ENCODE data around the gene SGMS2.

SGMS2 gene

GRCh38 chr4:107831140-107831539 lies 6.4 kb downstream of the SGMS2 start:
- DNase-seq: no peak

GRCh38 chr4:107832275-107832807 lies 7.6 kb downstream of the SGMS2 start:
- DNase-seq: no peak

GRCh38 chr4:107834241-107834794 lies 9.6 kb downstream of the SGMS2 start:
- DNase-seq: no peak

GRCh38 chr4:107835406-107835805 lies 10.7 kb downstream of the SGMS2 start:
- no peak for DNase-seq

- DNase-seq: no peak
Measured at GRCh38 chr4:107837317-107837716, 12.6 kb downstream of the SGMS2 start.

- DNase-seq: no peak
Measured at GRCh38 chr4:107837776-107838618, 13.3 kb downstream of the SGMS2 start.

- no peak for DNase-seq
Measured at GRCh38 chr4:107838861-107839565, 14.3 kb downstream of the SGMS2 start.

GRCh38 chr4:107843391-107843790 lies 18.7 kb downstream of the SGMS2 start:
- DNase-seq: no peak

- DNase-seq: no peak
Measured at GRCh38 chr4:107845681-107846080, 20.9 kb downstream of the SGMS2 start.

- no peak for DNase-seq
Measured at GRCh38 chr4:107850438-107850837, 25.7 kb downstream of the SGMS2 start.

- no peak for DNase-seq
Measured at GRCh38 chr4:107853444-107854355, 29.0 kb downstream of the SGMS2 start.

GRCh38 chr4:107854356-107855022 lies 29.8 kb downstream of the SGMS2 start:
- no peak for DNase-seq

- no peak for DNase-seq
Measured at GRCh38 chr4:107855723-107856122, 31.0 kb downstream of the SGMS2 start.

GRCh38 chr4:107856901-107857300 lies 32.2 kb downstream of the SGMS2 start:
- DNase-seq: no peak

GRCh38 chr4:107857741-107858140 lies 33.0 kb downstream of the SGMS2 start:
- DNase-seq: no peak

GRCh38 chr4:107858158-107858742 lies 33.5 kb downstream of the SGMS2 start:
- no peak for DNase-seq

- no peak for DNase-seq
Measured at GRCh38 chr4:107862658-107863057, 37.9 kb downstream of the SGMS2 start.

GRCh38 chr4:107863416-107863815 lies 38.7 kb downstream of the SGMS2 start:
- no peak for DNase-seq

- no peak for DNase-seq
Measured at GRCh38 chr4:107863850-107864371, 39.2 kb downstream of the SGMS2 start.

GRCh38 chr4:107866726-107867125 lies 42.0 kb downstream of the SGMS2 start:
- no peak for DNase-seq

- no peak for DNase-seq
Measured at GRCh38 chr4:107870236-107870635, 45.5 kb downstream of the SGMS2 start.
